ENCODE results near the gene WDFY1. TPM values are rescaled to one million over a fixed set of nuclear protein-coding genes. Genes with fewer than 3 reads are reported as not detected.

WDFY1 gene
- total RNA-seq, 1 donor from 2014 or later = 52.6 TPM

GRCh38 chr2:223882715-223883114 lies 62.4 kb downstream of the WDFY1 start:
- Histone ChIP-seq H3K9me3 (ENCODE audit: insufficient read depth, low read depth, low read length) (no peaks in the 10 kb centered on the region), H3K9ac (ENCODE audit: low read length) (no peak overlapping the region), H3K36me3 (ENCODE audit: insufficient read depth, low read length) (peaks cover 27% of the 10 kb centered on the region), H4K20me1 (ENCODE audit: insufficient read depth, low read length) (no peaks in the 10 kb centered on the region), H3K4me2 (ENCODE audit: low read length) (no peak overlapping the region), H2AFZ (ENCODE audit: low read depth, low read length) (no peak overlapping the region), H3K27me3 (ENCODE audit: insufficient read depth, low read length) (no peaks in the 10 kb centered on the region), H3K4me1 (ENCODE audit: insufficient read depth, low read length) (peaks cover 6% of the 10 kb centered on the region), H3K4me3 (ENCODE audit: insufficient read depth, low read depth, low read length) (no peak overlapping the region), H3K27ac (ENCODE audit: low read depth, low read length) (no peak overlapping the region), H3K79me2 (ENCODE audit: insufficient read depth, low read length) (no peaks in the 10 kb centered on the region)
- H3K4me3 Mint-ChIP-seq (ENCODE audit: unreplicated experiment) = no peak overlapping the region
- DNase-seq (ENCODE audit: low read depth) (no peak), FAIRE-seq (no peak)
- no peaks in the 10 kb centered on the region for H3K9me3 Mint-ChIP-seq (ENCODE audit: unreplicated experiment)
- H3K4me1 Mint-ChIP-seq (ENCODE audit: low read depth, unreplicated experiment) = peaks cover 8% of the 10 kb centered on the region
- peaks cover 22% of the 10 kb centered on the region for H3K36me3 Mint-ChIP-seq (ENCODE audit: low read depth, unreplicated experiment)
- no peak overlapping the region for H3K27ac Mint-ChIP-seq (ENCODE audit: unreplicated experiment)
- TF ChIP-seq EZH2 (IDR thresholded peaks at IDR 0.05; ENCODE audit: insufficient read depth, low read length) = no peak
- no peaks in the 10 kb centered on the region for H3K27me3 Mint-ChIP-seq (ENCODE audit: low read depth, unreplicated experiment)

DNA sequence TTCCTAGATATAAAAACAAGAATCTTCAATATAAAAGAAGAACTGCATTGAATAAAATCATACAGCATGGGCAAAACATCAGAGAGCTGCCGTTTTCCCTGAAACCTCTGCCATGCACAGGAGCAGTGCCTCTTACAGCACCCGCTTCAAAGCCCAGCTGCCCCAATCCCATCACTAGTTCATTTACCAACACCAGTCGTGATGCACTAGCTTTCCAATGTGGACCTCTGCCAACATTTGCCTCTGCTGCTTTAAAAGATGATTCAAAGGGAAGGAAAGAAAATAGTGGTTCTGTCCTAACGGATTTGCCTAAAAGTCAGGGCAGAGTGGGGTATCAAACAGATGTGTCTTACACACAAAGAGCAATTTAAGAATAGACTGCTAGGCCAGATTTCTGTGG lies 64.3 kb downstream of the WDFY1 start:
- peaks cover 6% of the 10 kb centered on the region for H3K4me1 ChIP-seq (ENCODE audit: insufficient read depth, low read length)
- Mint-ChIP-seq H3K4me1 (ENCODE audit: low read depth, unreplicated experiment) (no peaks in the 10 kb centered on the region), H3K4me3 (ENCODE audit: unreplicated experiment) (no peak overlapping the region), H3K27ac (ENCODE audit: unreplicated experiment) (no peak overlapping the region), H3K27me3 (ENCODE audit: low read depth, unreplicated experiment) (no peaks in the 10 kb centered on the region), H3K9me3 (ENCODE audit: unreplicated experiment) (no peaks in the 10 kb centered on the region), H3K36me3 (ENCODE audit: low read depth, unreplicated experiment) (peaks cover 19% of the 10 kb centered on the region)
- FAIRE-seq (no peak), DNase-seq (ENCODE audit: low read depth) (no peak)
- H3K36me3 ChIP-seq (ENCODE audit: insufficient read depth, low read length) = peaks cover 37% of the 10 kb centered on the region
- H3K27ac ChIP-seq (ENCODE audit: low read depth, low read length) = no peak overlapping the region
- no peak for TF ChIP-seq EZH2 (IDR thresholded peaks at IDR 0.05; ENCODE audit: insufficient read depth, low read length)
- TF ChIP-seq, protein P1, sequence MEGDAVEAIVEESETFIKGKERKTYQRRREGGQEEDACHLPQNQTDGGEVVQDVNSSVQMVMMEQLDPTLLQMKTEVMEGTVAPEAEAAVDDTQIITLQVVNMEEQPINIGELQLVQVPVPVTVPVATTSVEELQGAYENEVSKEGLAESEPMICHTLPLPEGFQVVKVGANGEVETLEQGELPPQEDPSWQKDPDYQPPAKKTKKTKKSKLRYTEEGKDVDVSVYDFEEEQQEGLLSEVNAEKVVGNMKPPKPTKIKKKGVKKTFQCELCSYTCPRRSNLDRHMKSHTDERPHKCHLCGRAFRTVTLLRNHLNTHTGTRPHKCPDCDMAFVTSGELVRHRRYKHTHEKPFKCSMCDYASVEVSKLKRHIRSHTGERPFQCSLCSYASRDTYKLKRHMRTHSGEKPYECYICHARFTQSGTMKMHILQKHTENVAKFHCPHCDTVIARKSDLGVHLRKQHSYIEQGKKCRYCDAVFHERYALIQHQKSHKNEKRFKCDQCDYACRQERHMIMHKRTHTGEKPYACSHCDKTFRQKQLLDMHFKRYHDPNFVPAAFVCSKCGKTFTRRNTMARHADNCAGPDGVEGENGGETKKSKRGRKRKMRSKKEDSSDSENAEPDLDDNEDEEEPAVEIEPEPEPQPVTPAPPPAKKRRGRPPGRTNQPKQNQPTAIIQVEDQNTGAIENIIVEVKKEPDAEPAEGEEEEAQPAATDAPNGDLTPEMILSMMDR (IDR thresholded peaks at IDR 0.05; ENCODE audit: insufficient read depth, low read depth, low read length) = no peak
- H3K4me2 ChIP-seq (ENCODE audit: low read length) = no peak overlapping the region
- no peaks in the 10 kb centered on the region for H4K20me1 ChIP-seq (ENCODE audit: insufficient read depth, low read length)
- H2AFZ ChIP-seq (ENCODE audit: low read depth, low read length) = no peak overlapping the region
- H3K79me2 ChIP-seq (ENCODE audit: insufficient read depth, low read length) = no peaks in the 10 kb centered on the region
- H3K9me3 ChIP-seq (ENCODE audit: insufficient read depth, low read depth, low read length) = no peaks in the 10 kb centered on the region
- no peak overlapping the region for H3K4me3 ChIP-seq (ENCODE audit: insufficient read depth, low read depth, low read length)
- H3K27me3 ChIP-seq (ENCODE audit: insufficient read depth, low read length) = no peaks in the 10 kb centered on the region
- no peak overlapping the region for H3K9ac ChIP-seq (ENCODE audit: low read length)

- H2AFZ ChIP-seq (ENCODE audit: low read depth, low read length) = no peak overlapping the region
- no peaks in the 10 kb centered on the region for H3K27me3 Mint-ChIP-seq (ENCODE audit: low read depth, unreplicated experiment)
- H3K9me3 Mint-ChIP-seq (ENCODE audit: unreplicated experiment) = no peaks in the 10 kb centered on the region
- no peaks in the 10 kb centered on the region for H3K4me1 Mint-ChIP-seq (ENCODE audit: low read depth, unreplicated experiment)
- H3K9me3 ChIP-seq (ENCODE audit: insufficient read depth, low read depth, low read length) = no peaks in the 10 kb centered on the region
- H3K79me2 ChIP-seq (ENCODE audit: insufficient read depth, low read length) = no peaks in the 10 kb centered on the region
- H3K4me2 ChIP-seq (ENCODE audit: low read length) = no peak overlapping the region
- no peak overlapping the region for H3K27ac ChIP-seq (ENCODE audit: low read depth, low read length)
- TF ChIP-seq, protein P1 (IDR thresholded peaks at IDR 0.05; ENCODE audit: insufficient read depth, low read depth, low read length) = no peak
- no peak for TF ChIP-seq EZH2 (IDR thresholded peaks at IDR 0.05; ENCODE audit: insufficient read depth, low read length)
- H3K4me3 ChIP-seq (ENCODE audit: insufficient read depth, low read depth, low read length) = no peak overlapping the region
- no peak for DNase-seq (ENCODE audit: low read depth)
- H3K36me3 Mint-ChIP-seq (ENCODE audit: low read depth, unreplicated experiment) = peaks cover 16% of the 10 kb centered on the region
- no peak for FAIRE-seq
- no peaks in the 10 kb centered on the region for H3K27me3 ChIP-seq (ENCODE audit: insufficient read depth, low read length)
- H3K36me3 ChIP-seq (ENCODE audit: insufficient read depth, low read length) = peaks cover 44% of the 10 kb centered on the region
- no peaks in the 10 kb centered on the region for H4K20me1 ChIP-seq (ENCODE audit: insufficient read depth, low read length)
- H3K9ac ChIP-seq (ENCODE audit: low read length) = no peak overlapping the region
- H3K27ac Mint-ChIP-seq (ENCODE audit: unreplicated experiment) = no peak overlapping the region
- H3K4me1 ChIP-seq (ENCODE audit: insufficient read depth, low read length) = no peaks in the 10 kb centered on the region
- no peak overlapping the region for H3K4me3 Mint-ChIP-seq (ENCODE audit: unreplicated experiment)
These were observed 67.3 kb downstream of the WDFY1 start for GRCh38 chr2:223877721-223878410.

Data from astrocyte (in vitro differentiated cells and primary cell).